Activated naive CD4-positive, alpha-beta T cell treated with anti-CD3 and anti-CD28 coated beads, Interleukin-2, amount 50 U/mL, for 24 hours (primary cell): ENCODE measurements around the gene HSBP1L1.
"Not testable (repeated sequence)": the region's sequence is repeated elsewhere in the genome, so short reads cannot be mapped to it uniquely, and the experiment has no call there.

Experiments
- H3K27ac Mint-ChIP-seq: one replicate; pipeline ENCODE4 v1.8.0; 2021; ENCODE audit warnings: mild to moderate bottlenecking, mixed read lengths
- H3K27me3 Mint-ChIP-seq: one replicate; pipeline ENCODE4 v1.8.0; 2021; ENCODE audit warnings: mixed read lengths
- H3K36me3 Mint-ChIP-seq: one replicate; pipeline ENCODE4 v1.8.0; 2021; ENCODE audit warnings: mixed read lengths
- H3K4me1 Mint-ChIP-seq: one replicate; pipeline ENCODE4 v1.8.0; 2021; ENCODE audit warnings: mixed read lengths
- H3K4me3 Mint-ChIP-seq: one replicate; pipeline ENCODE4 v1.8.0; 2021; ENCODE audit warnings: mild to moderate bottlenecking, mixed read lengths
- H3K9me3 Mint-ChIP-seq: one replicate; pipeline ENCODE4 v1.8.0; 2021; ENCODE audit warnings: mixed read lengths

The HSBP1L1 gene

GRCh38 chr18:79948719-79949411 lies 15.6 kb upstream of the HSBP1L1 start:
- no peak overlapping the region for H3K27ac Mint-ChIP-seq
- no peaks in the 10 kb centered on the region for H3K9me3 Mint-ChIP-seq
- peak overlapping the region; percentile 88 for H3K4me3 Mint-ChIP-seq
- peaks cover 54% of the 10 kb centered on the region for H3K4me1 Mint-ChIP-seq
- no peaks in the 10 kb centered on the region for H3K27me3 Mint-ChIP-seq
- peaks cover 4% of the 10 kb centered on the region for H3K36me3 Mint-ChIP-seq

GRCh38 chr18:79949697-79950487 lies 14.6 kb upstream of the HSBP1L1 start:
- peaks cover 4% of the 10 kb centered on the region for H3K36me3 Mint-ChIP-seq
- H3K27ac Mint-ChIP-seq: peak overlapping the region; percentile 76
- no peaks in the 10 kb centered on the region for H3K27me3 Mint-ChIP-seq
- no peaks in the 10 kb centered on the region for H3K9me3 Mint-ChIP-seq
- H3K4me3 Mint-ChIP-seq: peak overlapping the region; percentile 88
- peaks cover 45% of the 10 kb centered on the region for H3K4me1 Mint-ChIP-seq

GRCh38 chr18:79950515-79951341 lies 13.7 kb upstream of the HSBP1L1 start:
- peak overlapping the region; percentile 88 for H3K4me3 Mint-ChIP-seq
- peak overlapping the region; percentile 76 for H3K27ac Mint-ChIP-seq
- peaks cover 4% of the 10 kb centered on the region for H3K36me3 Mint-ChIP-seq
- peaks cover 38% of the 10 kb centered on the region for H3K4me1 Mint-ChIP-seq
- H3K27me3 Mint-ChIP-seq: no peaks in the 10 kb centered on the region
- H3K9me3 Mint-ChIP-seq: no peaks in the 10 kb centered on the region

- H3K27ac Mint-ChIP-seq: peak within 1 kb of the TSS; percentile 76
- peaks cover 31% of the 10 kb centered on the region for H3K4me1 Mint-ChIP-seq
- peaks cover 4% of the 10 kb centered on the region for H3K36me3 Mint-ChIP-seq
- H3K9me3 Mint-ChIP-seq: no peaks in the 10 kb centered on the region
- no peaks in the 10 kb centered on the region for H3K27me3 Mint-ChIP-seq
- peak within 1 kb of the TSS; percentile 88 for H3K4me3 Mint-ChIP-seq
These were observed 12.6 kb upstream of the HSBP1L1 start, which contains the start of gene SLC66A2 for GRCh38 chr18:79951545-79952455. TSS of gene SLC66A2 (minus strand) at chr18:79951653. CDS start at chr18:79950926, 727 bp downstream.

- Mint-ChIP-seq H3K36me3 (peaks cover 4% of the 10 kb centered on the region), H3K4me3 (no peak overlapping the region), H3K4me1 (peaks cover 31% of the 10 kb centered on the region)
These were observed 11.9 kb upstream of the HSBP1L1 start for GRCh38 chr18:79952456-79952995.

GRCh38 chr18:79952996-79953559 lies 11.4 kb upstream of the HSBP1L1 start:
- Mint-ChIP-seq H3K36me3 (peaks cover 4% of the 10 kb centered on the region), H3K4me3 (no peak overlapping the region), H3K27ac (no peak overlapping the region), H3K27me3 (no peaks in the 10 kb centered on the region), H3K4me1 (peaks cover 25% of the 10 kb centered on the region), H3K9me3 (no peaks in the 10 kb centered on the region)

More at GRCh38 chr18:79952456-79952995, 11.9 kb upstream of the HSBP1L1 start:
- no peak overlapping the region for H3K27ac Mint-ChIP-seq
- H3K27me3 Mint-ChIP-seq: no peaks in the 10 kb centered on the region
- H3K9me3 Mint-ChIP-seq: no peaks in the 10 kb centered on the region

GRCh38 chr18:79953971-79954651 lies 10.3 kb upstream of the HSBP1L1 start:
- Mint-ChIP-seq H3K9me3 (no peaks in the 10 kb centered on the region), H3K36me3 (peaks cover 4% of the 10 kb centered on the region), H3K4me1 (peaks cover 15% of the 10 kb centered on the region), H3K4me3 (no peak overlapping the region), H3K27ac (no peak overlapping the region), H3K27me3 (no peaks in the 10 kb centered on the region)

GRCh38 chr18:79954791-79955190 lies 9.7 kb upstream of the HSBP1L1 start:
- H3K27me3 Mint-ChIP-seq: no peaks in the 10 kb centered on the region

GRCh38 chr18:79955302-79956075 lies 9.0 kb upstream of the HSBP1L1 start:
- no peak overlapping the region for H3K27ac Mint-ChIP-seq
- no peaks in the 10 kb centered on the region for H3K27me3 Mint-ChIP-seq
- H3K36me3 Mint-ChIP-seq: no peaks in the 10 kb centered on the region
- H3K9me3 Mint-ChIP-seq: no peaks in the 10 kb centered on the region
- H3K4me3 Mint-ChIP-seq: no peak overlapping the region
- H3K4me1 Mint-ChIP-seq: peaks cover 10% of the 10 kb centered on the region

More at GRCh38 chr18:79954791-79955190, 9.7 kb upstream of the HSBP1L1 start:
- H3K27ac Mint-ChIP-seq: no peak overlapping the region
- H3K4me1 Mint-ChIP-seq: peaks cover 10% of the 10 kb centered on the region
- no peak overlapping the region for H3K4me3 Mint-ChIP-seq
- H3K36me3 Mint-ChIP-seq: peaks cover under 1% of the 10 kb centered on the region
- no peaks in the 10 kb centered on the region for H3K9me3 Mint-ChIP-seq

- no peaks in the 10 kb centered on the region for H3K36me3 Mint-ChIP-seq
- H3K4me1 Mint-ChIP-seq: peaks cover 15% of the 10 kb centered on the region
- no peak overlapping the region for H3K27ac Mint-ChIP-seq
- H3K4me3 Mint-ChIP-seq: no peak overlapping the region
- H3K9me3 Mint-ChIP-seq: no peaks in the 10 kb centered on the region
- H3K27me3 Mint-ChIP-seq: no peaks in the 10 kb centered on the region
These were observed 8.2 kb upstream of the HSBP1L1 start for GRCh38 chr18:79956276-79956675.

GRCh38 chr18:79958981-79959380 lies 5.5 kb upstream of the HSBP1L1 start:
- Mint-ChIP-seq H3K36me3 (no peaks in the 10 kb centered on the region), H3K27ac (no peak overlapping the region), H3K4me1 (peaks cover 28% of the 10 kb centered on the region), H3K27me3 (no peaks in the 10 kb centered on the region), H3K4me3 (no peak overlapping the region), H3K9me3 (no peaks in the 10 kb centered on the region)

GRCh38 chr18:79960161-79960801 lies 4.2 kb upstream of the HSBP1L1 start:
- Mint-ChIP-seq H3K4me3 (peak overlapping the region; percentile 64), H3K4me1 (peaks cover 31% of the 10 kb centered on the region), H3K27ac (peak overlapping the region; percentile 60)
- not testable (repeated sequence) for H3K9me3 Mint-ChIP-seq, H3K36me3 Mint-ChIP-seq, H3K27me3 Mint-ChIP-seq
